HG02678 (cell line): ENCODE measurements around the gene NAT8L.

Source experiments
- ATAC-seq: cut with Tn5 transposase; IDR thresholded peaks from one replicate; pipeline ENCODE4 v1.9.1; 2021; ENCODE audit warnings: mild to moderate bottlenecking, moderate library complexity; ENCODE audit not compliant: unreplicated experiment

The NAT8L gene

DNA sequence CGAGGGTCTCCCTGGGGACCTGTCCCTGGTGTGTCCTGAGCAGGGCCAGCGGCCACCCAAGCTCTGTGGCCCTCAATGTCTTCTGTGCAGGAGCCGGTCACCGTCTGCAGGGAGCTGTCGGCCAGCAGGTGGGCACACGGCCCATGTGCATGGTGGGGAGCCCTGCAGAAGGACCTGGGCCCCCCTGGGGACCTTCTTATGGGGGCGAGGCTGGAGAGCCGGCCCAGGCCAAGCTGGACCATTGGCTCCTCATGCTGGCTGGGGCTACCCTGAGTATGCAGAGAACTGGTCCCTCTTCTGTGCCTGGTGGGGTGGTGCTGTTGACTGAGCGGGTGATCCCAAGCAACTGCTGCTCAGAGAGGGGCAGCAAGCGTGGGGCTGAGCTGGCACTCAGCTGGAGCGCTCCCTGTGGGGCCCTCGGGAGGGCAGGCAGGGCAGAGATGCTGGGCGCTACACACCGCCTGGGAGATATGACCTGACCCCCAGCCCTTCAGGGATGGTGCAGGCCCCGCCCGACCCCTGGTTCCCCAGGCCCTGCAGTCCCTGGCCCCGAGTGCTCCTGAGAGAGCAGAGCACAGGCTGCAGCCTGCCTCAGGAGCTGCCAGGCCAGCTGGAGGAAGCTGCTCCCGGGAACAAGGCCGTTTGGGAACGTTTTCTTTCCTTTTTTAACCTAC, 14.8 kb downstream of the NAT8L start:
- no peak for ATAC-seq

DNA sequence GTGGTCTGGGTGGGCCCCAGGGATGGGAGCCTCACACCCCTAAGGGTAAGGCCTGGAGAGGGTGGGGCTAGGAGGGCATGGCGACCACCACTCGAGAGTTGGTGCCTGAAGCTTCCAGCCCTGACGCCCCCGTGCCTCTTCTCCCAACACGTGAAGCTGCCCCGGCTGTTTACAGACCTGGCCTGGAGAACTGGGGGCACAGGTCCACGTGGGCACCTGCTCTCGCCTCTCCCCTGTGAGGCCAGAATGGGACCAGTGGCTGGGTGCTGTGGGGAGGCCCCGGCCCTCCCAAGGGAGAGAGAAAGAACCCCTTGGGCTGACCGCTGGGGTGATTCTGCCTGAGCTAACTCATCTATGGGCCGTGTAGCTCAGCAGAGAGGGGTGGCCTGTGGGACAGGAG, 15.5 kb downstream of the NAT8L start:
- ATAC-seq = no peak

DNA sequence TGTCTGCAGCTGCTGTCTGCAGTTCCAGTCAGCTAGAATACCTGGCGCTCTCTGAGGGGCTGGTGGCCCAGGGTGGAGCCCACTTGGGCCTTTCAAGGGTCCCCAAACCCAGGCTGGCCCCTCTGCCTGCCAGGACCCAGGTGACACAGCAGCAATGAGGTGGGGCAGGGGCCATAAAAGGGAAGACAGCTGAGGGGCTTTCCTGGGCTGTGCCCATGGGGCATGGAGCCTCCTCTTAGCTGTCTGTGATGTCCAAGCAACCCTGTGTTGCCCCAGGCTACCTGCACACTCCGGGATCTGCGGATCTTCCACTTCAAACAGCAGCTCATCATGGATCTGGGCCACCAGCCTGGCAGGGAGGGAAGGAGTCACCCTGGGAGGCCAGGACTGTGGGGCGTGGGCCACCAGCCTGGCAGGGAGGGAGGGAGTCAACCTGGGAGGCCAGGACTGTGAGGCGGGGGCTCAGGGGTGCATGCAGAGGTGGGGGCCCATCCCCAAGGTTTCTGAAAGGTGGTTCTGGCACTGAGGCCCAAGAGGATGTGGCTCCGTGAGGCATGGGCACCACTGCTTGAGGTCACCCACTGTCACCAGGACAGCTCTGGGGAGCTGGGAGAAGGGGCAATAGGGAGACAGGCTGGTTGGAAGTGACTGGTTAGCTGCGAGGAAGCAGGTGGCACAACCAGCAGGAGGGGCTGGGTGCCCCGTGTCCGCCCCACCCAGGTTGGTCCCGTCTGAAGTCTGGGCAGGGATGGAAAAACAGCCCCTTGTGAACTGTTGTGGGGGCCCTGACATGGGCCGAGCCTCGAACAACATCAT, 16.3 kb downstream of the NAT8L start:
- no peak for ATAC-seq

DNA sequence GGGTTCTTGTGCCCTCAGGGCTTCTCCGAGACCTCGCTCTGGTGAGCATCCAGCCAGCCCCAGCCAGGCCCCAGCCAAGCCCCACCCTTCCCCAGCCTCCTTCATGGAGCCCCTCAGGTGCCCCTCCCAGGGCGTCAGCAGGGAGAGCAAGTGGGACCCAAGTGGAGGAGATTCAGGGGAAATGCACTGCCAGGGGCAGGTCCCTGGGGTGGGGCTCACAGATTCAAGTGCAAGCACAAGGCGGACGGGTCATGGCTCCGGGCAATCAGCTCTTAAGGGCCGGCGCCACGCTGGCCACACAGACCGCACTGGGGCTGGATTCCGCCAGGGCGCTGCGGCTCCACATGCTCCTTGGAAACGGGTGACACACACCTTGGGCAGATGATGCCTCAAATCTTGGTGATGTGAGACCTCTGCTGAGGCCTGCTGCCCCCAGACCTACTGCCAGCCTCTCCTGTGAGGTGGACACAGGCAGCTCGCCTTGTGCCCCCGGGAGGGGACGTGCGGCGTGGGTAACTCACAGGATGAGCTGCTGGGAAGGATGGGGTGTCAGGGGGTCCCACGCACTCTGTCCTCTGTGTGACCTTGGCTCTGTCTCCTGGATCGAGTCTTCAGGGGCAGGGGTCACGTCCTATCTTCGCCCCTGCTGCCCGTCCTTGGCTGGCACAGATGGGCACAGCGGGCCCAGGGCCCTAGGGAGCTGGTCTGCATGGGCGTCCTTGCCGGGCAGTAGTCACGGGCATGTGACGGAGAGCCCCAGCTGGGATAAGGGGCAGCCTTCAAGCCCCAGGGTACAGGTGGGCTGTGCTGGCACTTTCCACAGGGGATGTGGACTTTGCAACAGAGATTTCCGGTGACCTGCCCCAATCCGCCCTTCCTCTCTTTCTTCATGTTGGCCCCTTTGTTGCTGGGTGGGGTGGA, 17.1 kb downstream of the NAT8L start:
- no peak for ATAC-seq

DNA sequence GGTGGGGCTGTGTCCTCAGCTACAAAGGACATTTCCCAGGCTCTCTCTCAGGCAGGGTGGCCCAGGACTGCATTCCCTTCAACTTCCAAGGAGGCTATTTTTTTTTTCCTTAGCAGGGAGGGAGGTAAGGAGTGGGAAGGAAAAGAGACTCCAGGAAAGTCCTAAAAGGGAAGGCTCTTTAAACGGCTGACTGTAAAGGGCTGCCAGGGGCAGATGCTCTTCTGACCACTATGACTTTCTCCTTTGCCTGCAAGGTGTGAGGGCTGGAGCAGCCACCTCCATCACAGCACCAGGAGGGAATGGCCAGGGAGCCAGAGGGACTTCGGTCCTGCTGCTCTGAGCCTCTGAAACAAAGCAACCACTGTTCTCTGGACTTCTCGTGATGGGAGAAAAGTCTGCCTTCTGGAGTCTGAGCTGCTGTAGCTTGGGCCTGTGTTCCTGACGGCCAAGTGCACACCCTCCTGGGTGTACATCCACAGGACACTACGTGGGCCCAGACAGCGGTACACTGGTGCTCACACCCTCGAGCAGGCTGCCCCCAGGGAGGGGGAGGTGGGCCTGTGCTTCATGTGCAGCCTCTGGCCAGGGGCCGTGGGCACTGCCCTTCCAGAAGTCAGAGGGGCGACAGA, 17.9 kb downstream of the NAT8L start:
- no peak for ATAC-seq

DNA sequence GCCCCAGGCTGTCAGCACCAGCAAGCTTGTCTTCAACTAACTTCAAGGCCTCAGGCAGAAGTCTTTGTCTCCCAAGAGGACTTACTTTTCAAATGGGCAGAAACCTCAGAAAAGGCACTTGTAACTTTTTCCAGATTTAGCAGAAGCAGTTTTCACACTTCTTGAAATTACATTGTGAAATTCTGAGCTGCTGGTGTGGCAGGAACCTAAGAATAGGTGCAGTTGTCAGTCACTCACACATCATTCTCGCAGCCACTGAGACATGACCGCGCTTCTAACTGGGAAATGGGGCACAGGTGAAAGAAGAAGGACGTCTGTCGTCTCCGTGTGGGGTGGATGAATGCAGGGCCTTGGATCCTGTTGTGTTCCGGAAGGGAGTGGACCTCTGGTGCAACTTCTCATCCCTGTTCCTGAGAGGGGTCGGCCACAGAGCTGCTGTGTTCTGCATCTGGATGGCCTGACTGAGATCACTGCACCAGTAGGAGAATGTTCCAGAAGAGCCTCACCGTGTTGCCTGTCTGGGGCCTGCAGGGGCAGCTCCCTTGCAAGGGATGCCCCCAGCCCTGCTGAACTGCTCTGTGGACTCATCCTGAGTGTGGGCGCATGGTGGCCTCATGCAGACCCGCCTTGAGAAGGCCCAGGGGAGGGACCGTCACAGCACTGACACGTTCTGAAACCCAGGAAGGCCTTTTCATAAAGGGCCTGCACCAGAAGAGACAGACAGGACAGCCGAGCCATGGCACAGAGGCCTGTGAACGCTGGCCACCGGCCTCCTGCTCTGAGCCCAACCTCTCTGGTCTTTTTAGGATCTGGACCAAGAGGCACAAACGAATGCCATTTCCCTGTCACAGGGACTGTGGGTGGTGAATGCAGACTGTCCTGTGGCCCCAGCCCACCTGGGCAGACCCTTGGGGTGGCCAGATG, 18.7 kb downstream of the NAT8L start:
- no peak for ATAC-seq

DNA sequence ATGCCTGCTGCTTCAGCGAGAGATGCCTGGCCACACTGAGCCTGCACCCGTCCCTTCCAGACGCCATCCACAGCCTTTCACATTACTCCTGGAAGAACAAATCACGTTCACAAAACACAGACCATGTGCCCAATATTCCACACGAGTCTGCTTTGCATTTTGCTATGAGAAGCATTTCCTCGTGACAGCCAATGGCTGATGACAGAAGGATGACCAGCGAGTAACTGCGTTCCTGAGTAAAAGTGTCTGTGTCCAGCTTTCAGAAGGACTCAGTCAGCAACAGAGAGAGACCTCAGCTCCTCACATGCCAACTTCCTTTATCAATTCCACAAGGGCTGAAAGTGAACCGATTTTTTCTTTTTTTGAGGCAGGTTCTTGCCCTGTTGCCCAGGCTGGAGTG, 19.5 kb downstream of the NAT8L start:
- ATAC-seq = no peak

DNA sequence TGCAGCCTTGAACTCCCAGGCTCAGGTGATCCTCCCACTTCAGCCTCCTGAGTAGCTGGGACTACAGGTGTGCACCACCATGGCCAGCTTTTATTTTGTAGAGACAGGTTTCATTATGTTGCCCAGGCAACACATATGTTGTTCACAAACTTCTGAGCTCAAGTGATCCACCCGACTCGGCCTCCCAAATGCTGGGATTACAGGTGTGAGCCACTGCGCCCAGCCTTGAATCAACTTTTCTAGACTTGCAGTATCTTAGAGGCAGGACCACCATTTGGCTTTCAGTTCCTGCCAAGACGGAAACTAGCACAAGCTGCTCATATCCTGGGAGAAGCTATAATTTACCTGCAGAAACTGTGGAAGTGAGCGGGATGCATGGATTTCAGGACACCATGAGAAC, 19.9 kb downstream of the NAT8L start:
- no peak for ATAC-seq

DNA sequence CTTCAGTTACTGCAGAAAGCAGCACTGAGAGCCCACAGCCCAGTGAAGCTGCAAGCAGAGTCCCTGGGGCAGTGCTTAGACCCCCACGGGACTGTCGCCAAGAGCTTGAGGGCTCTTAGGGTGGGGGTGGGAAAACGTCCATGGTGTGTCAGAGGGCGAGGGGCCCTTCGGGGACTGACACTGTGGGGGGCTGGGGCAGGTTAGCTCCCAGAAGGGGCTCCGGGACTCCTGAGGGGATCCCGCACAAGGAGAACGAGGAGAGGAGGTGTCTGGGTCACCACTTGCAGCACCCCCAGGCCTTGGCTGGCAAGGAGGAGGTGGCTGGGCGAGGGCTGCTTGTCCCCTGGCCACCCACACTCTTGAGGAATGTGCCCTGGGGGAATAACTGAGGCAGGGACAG, 20.8 kb downstream of the NAT8L start:
- no peak for ATAC-seq

DNA sequence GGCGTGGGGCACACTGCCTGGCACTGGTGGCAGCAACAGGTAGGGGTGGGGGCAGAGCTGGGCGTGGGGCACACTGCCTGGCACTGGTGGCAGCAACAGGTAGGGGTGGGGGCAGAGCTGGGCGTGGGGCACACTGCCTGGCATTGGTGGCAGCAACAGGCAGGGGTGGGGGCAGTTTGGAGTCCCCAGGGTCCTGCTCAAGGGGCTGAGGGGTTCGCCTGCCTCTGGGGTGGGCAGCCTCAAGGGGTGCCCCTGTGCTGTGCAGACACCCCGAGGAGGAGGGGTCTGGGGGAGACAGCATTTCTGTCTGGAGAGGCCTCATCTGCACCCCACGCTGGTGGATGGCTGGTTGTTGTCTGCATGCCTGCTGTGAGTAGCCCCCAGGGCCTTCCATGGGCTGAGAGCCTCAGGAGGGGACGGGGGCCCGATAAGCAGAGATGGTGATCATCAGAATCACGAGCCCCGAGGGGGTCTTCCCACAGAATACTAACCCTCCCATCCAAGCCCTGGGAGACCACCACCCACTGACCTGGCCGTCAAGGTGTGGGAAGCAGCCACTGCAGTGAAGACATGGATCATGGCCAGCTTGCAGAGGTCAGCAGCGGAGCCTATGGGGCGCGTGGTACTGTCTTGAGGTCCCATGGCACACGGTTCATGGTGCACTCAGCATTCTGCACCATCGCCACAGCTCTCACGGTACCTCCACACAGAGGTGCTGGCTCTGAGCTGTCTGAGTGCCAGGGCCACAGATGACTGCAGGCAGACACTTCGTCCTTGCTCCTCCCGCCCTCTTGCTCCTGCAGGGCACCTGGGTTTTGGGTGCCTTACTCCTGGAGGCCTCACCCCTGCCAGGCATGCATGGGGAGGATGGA, 21.5 kb downstream of the NAT8L start:
- no peak for ATAC-seq

DNA sequence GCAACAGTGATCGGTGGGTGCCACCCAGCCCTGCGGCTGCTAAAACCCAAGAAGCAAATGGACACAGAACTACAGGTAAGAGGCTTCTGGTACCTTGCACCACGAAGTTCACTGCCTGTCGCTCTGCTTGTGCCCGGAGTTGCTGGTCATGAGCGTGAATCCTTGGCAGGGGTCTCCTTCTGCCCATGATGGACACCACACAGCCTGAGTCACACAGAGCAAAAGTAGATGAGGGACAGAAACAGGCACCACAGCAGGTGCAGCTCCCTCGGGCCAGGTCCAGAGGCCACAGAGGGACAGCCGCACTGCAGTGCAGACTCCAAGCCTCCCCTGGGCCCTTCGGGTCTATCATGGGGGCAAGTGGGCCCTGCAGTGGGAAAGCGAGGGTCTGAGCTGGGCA, 22.4 kb downstream of the NAT8L start:
- ATAC-seq = no peak

DNA sequence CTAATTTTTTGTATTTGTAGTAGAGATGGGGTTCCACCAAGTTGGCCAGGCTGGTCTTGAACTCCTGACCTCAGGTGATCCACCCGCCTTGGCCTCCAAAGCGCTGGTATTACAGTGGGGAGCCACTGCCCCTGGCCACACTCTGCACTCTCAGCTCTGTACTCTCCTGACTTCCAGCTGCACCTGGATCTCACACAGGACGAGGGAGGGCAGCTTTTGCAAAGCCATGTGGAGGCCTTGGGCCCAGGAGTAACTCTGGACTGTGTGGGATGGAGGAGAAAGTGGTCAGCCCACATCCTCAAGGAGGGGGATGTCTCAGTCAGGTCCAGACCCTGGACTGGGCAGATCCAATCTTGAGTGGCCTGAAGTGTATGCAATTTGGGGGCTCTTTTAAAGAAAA, 23.0 kb downstream of the NAT8L start:
- ATAC-seq = no peak

DNA sequence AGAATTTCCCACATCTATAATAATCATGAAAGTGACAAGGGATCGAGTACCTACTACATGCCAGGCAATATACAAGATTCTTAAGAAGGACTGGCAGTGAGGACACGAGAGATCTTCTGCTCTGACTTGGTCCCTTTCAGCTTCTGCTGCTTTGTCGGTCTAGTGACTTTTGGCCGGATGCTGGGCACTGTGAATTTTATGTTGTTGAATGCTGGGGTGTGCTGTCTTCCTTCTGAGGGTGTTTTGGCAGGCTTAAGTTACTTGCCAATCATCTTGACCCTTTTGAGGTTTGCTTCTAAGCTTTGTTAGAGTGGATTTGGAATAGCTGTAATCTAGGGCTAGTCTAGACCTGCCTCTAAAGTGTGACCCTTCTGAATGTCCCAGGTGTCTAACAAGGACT, 23.5 kb downstream of the NAT8L start:
- no peak for ATAC-seq

DNA sequence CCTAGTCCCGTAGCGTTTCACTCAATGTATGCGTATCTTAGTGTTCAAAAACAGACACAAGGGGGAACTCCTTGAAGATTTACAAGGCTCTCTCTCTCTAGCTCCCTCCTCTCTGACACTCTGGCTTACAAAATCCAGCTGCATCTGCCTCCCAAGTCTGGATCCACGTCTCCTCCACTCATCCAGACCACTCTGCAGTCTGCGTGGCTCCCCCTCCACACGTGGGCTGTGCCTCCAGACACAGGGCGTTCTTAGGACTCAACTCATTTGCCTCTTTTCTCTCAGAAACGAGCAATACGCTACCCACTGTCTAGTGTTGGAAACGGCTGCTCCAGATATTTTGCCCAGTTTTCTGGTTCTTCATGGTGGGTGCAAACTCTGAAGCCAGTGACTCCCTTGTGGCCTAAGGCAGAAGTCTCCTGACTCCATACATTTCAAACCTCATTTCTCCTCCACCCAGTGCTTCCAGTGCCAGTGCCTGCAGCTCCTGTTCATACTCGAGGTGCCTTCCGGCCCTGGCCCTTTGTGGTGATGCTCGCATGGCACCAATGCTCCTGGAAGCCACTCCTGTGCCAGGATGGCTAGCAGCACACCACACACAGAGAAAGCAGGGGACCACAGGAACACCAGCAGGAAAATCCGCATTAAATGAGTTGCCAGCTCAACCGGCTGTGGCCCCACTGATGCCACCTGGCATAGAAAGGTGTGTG, 24.1 kb downstream of the NAT8L start:
- ATAC-seq = no peak

DNA sequence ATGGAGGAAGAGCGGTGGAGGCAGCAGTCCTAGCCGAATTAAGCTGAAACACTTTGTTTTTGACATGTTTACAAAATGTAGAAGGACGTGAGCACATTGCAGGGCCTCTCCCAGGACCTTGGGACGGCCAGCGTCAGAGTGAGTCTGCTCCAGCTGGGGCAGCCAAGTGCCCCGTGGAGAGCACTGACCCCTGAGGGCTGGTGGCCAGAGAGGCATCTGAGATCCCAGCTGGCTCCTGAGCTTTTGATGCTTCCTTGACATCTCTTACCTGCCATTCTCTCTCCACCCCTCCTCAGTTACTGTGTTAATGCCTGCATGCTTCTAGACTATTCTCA, 24.7 kb downstream of the NAT8L start:
- no peak for ATAC-seq

DNA sequence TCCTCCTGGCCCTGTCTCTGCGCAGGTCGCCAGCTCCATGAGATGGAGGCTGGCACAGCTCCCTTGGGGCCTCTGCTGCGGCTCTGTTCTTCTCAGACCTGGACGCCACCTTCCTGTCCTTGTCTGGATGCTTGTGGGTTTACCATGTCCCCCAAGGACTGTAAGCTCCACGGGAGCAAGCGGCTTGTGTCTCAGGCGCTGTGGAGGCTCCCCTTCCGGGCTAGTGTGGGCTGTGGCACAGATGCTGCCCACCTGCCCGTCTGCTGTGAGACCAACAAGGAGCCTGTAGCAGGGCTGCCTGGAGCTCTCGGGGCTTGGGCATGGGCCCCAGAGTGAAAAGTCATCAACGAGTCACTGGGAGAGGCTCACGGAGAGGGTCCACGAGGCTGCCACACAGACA, 25.2 kb downstream of the NAT8L start:
- ATAC-seq = no peak

DNA sequence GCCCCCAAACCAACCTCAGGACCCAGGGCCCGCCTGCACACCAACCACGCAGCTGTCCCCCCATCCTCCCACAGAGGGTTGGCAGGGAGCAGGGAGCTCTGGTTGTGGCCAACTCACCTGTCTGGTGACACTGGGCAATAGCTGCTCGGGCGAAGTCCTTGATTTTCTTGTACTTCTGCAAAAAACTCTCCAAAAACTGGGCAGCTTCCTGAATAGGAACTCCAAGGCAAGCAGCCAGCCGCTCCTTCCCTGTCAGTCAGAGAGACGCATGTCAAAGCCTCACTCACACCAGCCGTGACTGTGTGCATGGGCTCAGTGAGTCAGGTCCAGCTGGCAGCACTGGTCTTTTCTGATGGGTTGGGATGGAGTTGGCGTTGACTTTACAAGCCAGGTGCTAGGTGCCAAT, 26.4 kb downstream of the NAT8L start:
- no peak for ATAC-seq

DNA sequence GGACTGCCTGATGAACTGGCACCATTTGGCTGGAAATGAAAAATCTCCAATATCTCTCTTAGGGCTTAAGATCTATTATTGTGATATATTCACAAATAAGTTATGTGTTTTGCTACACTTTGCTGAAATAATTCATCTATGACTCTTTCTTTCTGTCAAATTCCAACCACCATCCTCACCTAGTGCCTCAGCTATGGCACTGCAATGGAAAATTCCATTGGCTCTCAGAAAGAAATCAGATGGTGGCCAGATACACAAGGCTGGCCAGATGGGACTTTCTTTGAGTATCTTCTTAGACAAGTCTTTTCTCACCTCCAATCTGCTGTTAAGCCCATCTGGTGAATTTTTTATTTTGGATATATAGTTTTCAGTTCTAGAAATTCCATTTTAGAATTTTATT, 28.0 kb downstream of the NAT8L start:
- ATAC-seq = no peak

DNA sequence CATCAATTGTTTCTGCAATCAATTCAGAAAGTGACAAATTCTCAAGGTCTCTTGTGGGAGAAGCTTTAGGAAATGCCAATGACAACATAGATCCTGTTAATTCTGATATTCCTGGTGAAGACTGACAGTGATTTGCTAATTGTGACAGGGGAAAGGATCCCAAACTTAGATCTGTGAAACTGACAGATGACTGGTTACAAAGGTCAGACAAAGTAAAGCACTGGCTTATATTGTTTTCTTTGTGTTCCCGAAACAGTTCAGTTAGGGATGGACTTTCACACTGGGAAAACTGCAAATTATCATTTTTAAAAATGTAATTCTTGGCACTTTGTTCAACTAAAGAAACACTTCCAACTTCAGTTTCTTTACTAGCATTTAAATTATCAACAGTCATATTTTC, 30.1 kb downstream of the NAT8L start:
- ATAC-seq = no peak
